IgD-negative memory B cell (primary cell): ENCODE results near the gene MSX1. TPM values are rescaled to one million over a fixed set of nuclear protein-coding genes. Genes with fewer than 3 reads are reported as not detected.

Experiments
- H3K27ac Mint-ChIP-seq, 3 donors: one replicate each; pipeline ENCODE4 v1.8.0; 2020 to 2022; ENCODE audit warnings: mild to moderate bottlenecking in 3 of 3, mixed read lengths in 3 of 3, moderate library complexity in 1 of 3
- H3K27me3 Mint-ChIP-seq: one replicate; pipeline ENCODE4 v1.8.0; 2021; ENCODE audit warnings: mixed read lengths
- H3K36me3 Mint-ChIP-seq: one replicate; pipeline ENCODE4 v1.8.0; 2020; ENCODE audit warnings: mild to moderate bottlenecking, mixed read lengths
- H3K4me1 Mint-ChIP-seq, 3 donors: one replicate each; pipeline ENCODE4 v1.8.0; 2020 to 2022; ENCODE audit warnings: mixed read lengths in 3 of 3, mild to moderate bottlenecking in 1 of 3
- H3K4me3 Mint-ChIP-seq, 4 donors: one replicate each; pipeline ENCODE4 v1.8.0; 2020 to 2022; ENCODE audit warnings: mild to moderate bottlenecking in 4 of 4, mixed read lengths in 4 of 4, moderate library complexity in 3 of 4
- H3K9me3 Mint-ChIP-seq, 3 donors: one replicate each; pipeline ENCODE4 v1.8.0; 2020 to 2021; ENCODE audit warnings: mixed read lengths in 3 of 3, mild to moderate bottlenecking in 1 of 3
- polyA plus RNA-seq: library from polyadenylated mRNA; unstranded; fragments of 300-500 nt; fragmentation: Illumina TruSeq; gene quantifications from one replicate; pipeline ENCODE4 v1.2.3, GENCODE V29; 2021

MSX1 gene
- polyA plus RNA-seq, 1 donor from 2014 or later = 0.18 TPM

DNA sequence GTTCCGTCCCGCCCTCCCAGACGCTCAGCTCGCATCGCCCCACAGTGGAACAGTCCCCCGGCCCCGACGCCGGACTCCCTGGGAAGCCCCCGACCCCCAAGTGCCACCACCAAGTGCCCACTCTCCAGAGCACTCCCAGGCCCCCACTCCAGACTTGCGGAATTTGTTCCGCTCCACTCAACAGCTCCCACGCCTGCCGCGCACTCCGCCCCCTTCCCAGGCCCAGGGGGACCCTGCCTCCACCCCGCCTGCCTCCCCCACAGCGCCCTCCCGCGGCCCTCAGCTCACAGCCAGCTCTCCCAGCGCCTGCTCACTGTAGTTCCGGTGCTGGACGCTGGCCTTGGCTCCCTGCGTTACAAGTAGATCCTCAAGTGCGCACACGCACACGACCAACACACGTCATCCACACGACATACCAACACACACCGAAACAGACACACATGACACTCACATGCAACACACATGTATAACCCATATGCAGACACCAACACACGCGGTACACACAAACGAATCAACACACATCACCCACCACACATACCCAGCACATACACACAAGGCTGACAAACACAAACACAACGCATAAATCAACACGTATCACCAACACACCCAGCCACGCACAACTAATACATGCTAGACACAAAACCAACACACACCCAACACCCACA lies 8.0 kb downstream of the MSX1 start:
- H3K4me1 Mint-ChIP-seq = peaks cover 5 to 13% (median 10%) of the 10 kb centered on the region in 3 donors

DNA sequence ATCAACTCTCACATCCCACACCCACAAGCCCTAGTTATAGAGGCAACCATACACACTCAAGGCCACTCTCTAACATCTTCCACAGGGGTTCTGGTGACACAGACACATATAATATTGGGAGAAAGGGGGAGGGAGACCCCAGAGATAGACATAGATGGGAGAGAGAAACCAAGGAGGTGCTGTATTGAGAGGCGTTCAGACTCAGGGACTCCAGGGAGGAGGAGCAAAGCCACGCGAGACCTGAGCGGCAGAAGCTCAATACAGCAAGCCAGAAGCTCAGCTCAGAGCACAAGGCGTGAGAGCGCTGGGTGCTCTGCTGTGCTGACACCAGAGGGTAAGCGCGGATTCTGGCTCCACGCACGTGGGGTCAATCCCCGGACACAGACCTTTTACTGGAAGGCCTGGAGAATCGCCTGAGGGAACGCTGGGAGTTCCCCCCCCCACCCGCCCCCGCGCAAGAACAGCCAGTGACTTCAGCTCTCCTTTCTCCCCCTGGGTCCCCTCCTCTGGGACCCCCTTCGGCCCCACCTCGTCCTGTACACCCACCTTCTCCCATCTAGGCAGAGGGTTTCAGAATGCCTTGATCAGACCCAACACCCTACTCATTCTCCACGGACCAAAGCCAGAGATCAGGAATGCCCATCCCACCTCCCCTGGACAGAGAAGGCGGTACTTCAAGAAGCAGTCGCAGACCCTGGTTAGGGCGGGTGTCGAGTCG lies 8.7 kb downstream of the MSX1 start:
- peak overlapping the region in 1 of 3 donors; percentile 76 for H3K27ac Mint-ChIP-seq

More for the DNA sequence above, 8.0 kb downstream of the MSX1 start:
- Mint-ChIP-seq H3K4me3 (no peak overlapping the region), H3K9me3 (peaks cover 0 to 19% (median 2%) of the 10 kb centered on the region in 3 donors), H3K27ac (peak overlapping the region in 1 of 3 donors; percentile 96), H3K36me3 (no peaks in the 10 kb centered on the region), H3K27me3 (peaks cover 65% of the 10 kb centered on the region)

DNA sequence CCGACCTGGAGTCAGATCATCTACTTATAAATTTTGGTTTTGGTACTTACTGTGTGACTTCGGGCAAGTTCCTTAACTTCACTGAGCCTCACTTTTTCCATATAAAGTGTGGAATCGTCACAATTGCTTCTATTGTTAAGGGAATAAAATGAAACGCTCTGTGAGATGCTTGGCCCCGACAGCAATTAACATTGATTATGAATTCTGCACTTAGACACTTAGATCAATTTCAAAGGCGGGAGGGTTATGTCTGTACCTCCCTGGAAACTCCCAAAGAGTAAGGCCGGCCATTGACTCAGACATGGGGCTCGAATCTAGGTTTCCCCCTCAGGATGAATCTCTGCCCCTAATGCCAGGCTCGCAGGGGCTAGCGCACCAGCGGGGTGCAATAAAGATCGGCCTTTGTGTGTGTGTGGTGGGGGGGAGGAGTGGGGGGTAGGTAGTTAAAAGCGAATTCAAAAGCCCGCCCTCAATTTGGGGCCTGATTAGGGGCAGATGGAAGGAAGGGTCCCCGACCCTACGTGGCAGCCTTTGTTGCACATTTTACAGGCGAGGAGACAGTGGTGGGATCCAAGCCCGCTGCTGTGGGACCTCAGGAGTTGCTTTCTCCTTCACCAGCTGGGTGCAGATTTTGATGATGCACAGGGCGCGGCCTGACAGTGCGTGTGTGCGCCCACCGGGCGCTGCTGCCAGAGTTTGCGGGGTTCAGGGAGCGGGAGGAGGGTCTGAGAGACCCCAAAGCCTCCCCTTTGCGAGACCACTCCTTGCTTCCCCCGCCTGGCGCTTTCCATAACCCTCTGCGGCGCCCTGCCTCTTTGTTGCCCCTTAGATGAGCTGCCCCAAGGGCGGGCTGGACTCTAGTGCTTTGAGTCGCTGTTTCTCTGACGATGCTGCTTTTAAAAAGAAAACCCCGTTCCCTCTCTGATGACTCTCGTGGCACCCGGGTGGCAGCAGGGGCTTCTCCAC lies 9.6 kb downstream of the MSX1 start:
- H3K27ac Mint-ChIP-seq = peak overlapping the region in 1 of 3 donors; percentile 76

More for the DNA sequence above, 8.7 kb downstream of the MSX1 start:
- Mint-ChIP-seq H3K4me1 (peaks cover 3 to 13% (median 11%) of the 10 kb centered on the region in 3 donors), H3K36me3 (peaks cover 2% of the 10 kb centered on the region), H3K27me3 (peaks cover 64% of the 10 kb centered on the region), H3K4me3 (no peak overlapping the region), H3K9me3 (peaks cover 0 to 16% (median 2%) of the 10 kb centered on the region in 3 donors)

DNA sequence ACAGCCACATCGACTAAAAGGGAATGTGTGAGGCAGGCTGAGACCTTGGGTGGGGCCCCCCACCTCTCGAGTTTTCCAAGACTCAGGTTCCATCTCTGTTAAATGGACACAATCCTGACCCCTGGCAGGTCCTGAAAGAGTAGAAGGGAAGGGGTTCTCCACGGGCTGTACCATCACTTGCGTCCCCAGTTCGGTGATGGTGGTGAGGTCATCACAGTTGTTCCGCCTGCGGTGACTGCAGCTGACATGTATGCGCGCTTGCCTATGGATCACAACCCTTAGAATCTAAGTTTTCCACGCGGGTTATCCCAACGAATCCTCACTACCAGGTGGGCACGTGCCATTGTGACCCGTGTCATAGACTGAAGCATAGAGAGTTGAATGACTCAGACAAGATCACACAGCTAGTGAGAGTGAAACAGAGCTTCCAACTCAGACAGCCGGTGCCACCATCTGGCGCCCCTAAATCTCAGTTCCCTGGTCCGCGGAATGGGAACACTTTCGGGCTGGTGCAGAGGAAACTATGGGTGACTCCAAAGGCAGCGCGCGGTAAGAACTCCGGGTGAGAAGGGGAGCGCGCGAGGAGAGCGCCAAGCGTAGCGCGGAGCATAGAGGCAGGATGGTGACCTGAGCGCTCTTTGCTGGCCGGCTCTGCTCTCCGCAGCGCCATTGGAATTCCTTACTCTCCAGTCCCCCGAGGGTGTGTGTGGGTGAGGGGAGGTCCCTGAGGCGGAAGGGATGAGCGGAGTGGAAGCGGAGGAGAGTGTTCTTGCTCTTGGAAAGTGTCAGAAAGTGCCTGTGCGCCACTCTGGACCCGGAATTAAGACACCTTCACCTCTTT lies 10.5 kb downstream of the MSX1 start:
- Mint-ChIP-seq H3K36me3 (peaks cover 2% of the 10 kb centered on the region), H3K27me3 (peaks cover 69% of the 10 kb centered on the region), H3K9me3 (peaks cover 0 to 9% (median 2%) of the 10 kb centered on the region in 3 donors), H3K4me3 (peak overlapping the region; percentile 10 to 76 (median 53)), H3K27ac (peak overlapping the region in 2 of 3 donors; percentile 63 to 92), H3K4me1 (peaks cover 3 to 13% (median 11%) of the 10 kb centered on the region in 3 donors)

More for the DNA sequence above, 9.6 kb downstream of the MSX1 start:
- Mint-ChIP-seq H3K4me1 (peaks cover 3 to 13% (median 11%) of the 10 kb centered on the region in 3 donors), H3K36me3 (peaks cover 2% of the 10 kb centered on the region), H3K27me3 (peaks cover 72% of the 10 kb centered on the region), H3K4me3 (peak overlapping the region in 2 of 4 donors; percentile 39 to 67), H3K9me3 (peaks cover 0 to 14% (median 2%) of the 10 kb centered on the region in 3 donors)

DNA sequence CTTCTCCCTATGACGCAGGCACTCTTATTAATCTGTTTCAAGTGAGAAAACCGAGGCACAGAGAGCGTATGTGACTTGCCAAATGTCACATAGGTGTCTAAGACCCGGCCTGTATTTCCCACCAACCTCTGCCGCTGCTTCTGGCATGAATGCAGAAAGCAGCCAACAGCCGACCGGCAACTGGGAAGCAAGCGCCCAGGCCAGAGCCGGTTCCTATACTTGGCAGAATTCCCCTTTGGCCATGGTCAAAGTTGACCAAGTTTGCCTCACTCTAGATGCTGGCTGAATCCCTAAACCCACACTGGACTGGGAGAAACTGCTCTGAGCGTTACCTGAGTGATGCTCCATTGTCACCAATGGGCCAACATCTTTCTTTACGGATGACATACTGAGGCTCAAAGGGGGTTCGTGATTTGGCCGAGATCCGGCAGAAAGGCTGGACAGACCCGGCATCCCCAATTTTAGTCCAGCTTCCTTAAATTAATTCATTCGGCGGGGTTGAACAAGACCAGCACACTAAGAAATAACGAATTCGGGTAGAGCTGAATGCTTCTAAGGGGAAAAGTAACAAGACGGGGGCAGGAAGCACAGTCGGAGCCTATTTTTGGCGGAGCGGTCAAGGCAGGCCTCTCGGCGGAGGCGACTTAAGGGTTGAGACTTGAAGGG lies 11.2 kb downstream of the MSX1 start:
- Mint-ChIP-seq H3K27ac (peak overlapping the region in 2 of 3 donors; percentile 88 to 92), H3K36me3 (peaks cover 2% of the 10 kb centered on the region), H3K9me3 (peaks cover 0 to 6% (median 2%) of the 10 kb centered on the region in 3 donors), H3K4me1 (peaks cover 0 to 12% (median 8%) of the 10 kb centered on the region in 3 donors), H3K27me3 (peaks cover 68% of the 10 kb centered on the region), H3K4me3 (peak overlapping the region in 3 of 4 donors; percentile 39 to 76 (median 71))

DNA sequence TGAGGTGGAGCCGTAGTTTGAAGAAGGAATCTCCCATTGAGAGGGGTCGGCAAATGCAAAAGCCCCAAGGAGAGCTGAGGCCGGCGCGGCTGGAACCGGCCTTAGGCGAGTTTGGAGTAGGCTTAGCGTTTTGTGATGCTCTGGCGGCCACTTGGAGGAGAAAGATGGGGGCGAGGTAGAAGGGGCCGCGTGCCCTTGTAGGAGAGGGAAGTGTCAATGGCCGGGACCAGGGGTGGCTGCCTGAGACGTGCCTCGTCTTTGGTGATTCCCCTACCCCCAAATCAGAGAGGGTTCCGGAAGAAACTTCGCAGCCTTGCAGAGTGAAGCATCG lies 11.7 kb downstream of the MSX1 start:
- Mint-ChIP-seq H3K36me3 (peaks cover 2% of the 10 kb centered on the region), H3K4me3 (peak overlapping the region in 2 of 4 donors; percentile 39 to 71), H3K27me3 (peaks cover 66% of the 10 kb centered on the region), H3K9me3 (peaks cover 0 to 6% (median 2%) of the 10 kb centered on the region in 3 donors), H3K27ac (peak overlapping the region in 2 of 3 donors; percentile 88 to 92), H3K4me1 (peaks cover 0 to 9% (median 5%) of the 10 kb centered on the region in 3 donors)

DNA sequence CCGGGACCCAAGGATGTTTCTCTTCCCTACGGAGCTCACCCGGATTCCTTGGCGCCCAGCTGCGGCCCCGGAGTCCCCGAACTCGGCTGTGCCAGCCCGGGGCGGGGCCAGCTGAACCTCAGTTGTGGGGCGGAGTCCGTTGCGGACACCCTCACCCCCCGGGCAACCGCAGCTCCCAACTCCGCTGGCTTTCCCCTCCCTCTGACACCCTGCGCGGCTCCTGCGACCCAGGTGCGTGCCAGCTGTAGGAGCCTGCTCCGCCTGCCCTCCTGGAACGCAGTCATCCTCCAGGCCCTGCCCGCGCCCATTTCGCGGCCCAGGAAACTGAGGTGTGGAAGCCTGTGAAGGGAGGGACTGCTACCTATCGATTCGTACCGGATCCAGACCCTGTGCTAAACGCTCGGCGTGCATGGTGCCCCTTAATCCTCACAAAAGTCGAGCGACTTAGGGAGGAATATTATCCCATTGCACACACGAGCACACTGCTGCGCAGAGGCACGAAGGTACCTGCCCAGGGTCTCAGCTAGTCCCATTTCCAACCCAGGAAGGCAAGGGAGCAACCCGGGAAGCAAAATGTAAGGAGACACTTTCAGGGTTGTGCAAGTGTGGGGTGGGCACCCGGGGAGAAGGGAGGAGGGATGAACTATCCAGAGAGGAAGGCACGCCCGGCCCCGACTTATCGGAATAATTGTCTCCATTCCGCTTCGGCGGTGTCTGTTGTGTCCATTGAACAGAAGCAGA lies 12.3 kb downstream of the MSX1 start:
- peaks cover 0 to 6% (median 0%) of the 10 kb centered on the region in 3 donors for H3K4me1 Mint-ChIP-seq
- H3K9me3 Mint-ChIP-seq = peaks cover 0 to 6% (median 2%) of the 10 kb centered on the region in 3 donors
- H3K4me3 Mint-ChIP-seq = peak overlapping the region in 2 of 4 donors; percentile 39 to 71

DNA sequence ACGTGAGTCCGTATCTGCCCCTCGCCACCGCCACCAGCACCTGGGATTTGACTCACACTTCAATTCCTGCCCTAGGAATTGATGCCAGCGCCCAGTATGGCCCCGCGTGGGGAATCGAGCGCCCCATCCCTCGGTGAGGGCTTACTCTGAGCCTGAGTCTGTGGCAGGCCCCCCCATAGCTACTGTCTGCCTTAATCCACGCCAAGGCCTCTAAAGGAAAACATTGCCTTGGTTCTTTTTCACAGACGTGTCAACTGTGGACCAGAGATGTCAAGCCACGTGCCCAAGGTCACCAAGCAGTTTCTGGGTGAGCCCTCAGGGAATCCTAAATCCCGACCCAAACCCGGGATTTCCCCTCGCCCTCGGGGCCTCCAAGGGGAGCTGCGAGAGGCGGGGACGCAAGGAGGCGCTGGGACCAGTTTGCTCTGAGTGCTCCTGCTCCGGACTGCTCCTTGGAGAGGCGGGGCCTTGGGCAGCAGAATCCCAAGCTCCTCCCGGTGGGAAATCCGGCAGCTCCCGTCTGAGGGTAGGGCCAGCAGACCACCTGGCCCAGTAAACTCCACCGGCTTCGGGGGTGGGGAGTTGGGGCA lies 12.9 kb downstream of the MSX1 start:
- Mint-ChIP-seq H3K9me3 (peaks cover 0 to 6% (median 2%) of the 10 kb centered on the region in 3 donors), H3K4me3 (no peak overlapping the region), H3K27me3 (peaks cover 67% of the 10 kb centered on the region), H3K4me1 (peaks cover 0 to 6% (median 0%) of the 10 kb centered on the region in 3 donors), H3K27ac (peak overlapping the region in 1 of 3 donors; percentile 71), H3K36me3 (peaks cover 2% of the 10 kb centered on the region)

More for the DNA sequence above, 12.3 kb downstream of the MSX1 start:
- Mint-ChIP-seq H3K36me3 (peaks cover 2% of the 10 kb centered on the region), H3K27me3 (peaks cover 64% of the 10 kb centered on the region), H3K27ac (peak overlapping the region in 2 of 3 donors; percentile 59 to 88)

DNA sequence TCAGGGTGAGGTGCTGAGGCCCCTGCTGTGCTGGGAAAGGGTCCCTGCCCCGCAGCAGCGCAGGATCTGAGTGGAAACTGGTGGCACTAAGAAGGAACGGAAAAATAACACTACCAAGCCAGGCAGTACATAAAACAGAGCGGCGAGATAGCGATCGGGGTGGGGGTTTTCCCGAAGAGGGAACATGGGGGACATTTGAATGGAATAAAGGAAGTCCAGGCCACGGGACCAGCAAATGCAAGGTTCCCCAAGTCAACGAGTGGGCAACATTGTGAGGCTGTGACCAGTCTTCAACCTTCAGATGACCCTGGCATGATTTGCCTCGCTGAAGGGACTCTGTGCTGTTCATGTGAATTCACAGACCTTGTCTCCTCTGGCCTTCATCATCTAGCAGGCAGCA lies 13.7 kb downstream of the MSX1 start:
- peaks cover 0 to 6% (median 0%) of the 10 kb centered on the region in 3 donors for H3K4me1 Mint-ChIP-seq
- H3K9me3 Mint-ChIP-seq = peaks cover 0 to 6% (median 2%) of the 10 kb centered on the region in 3 donors
- peaks cover 2% of the 10 kb centered on the region for H3K36me3 Mint-ChIP-seq
- H3K27ac Mint-ChIP-seq = peak overlapping the region in 2 of 3 donors; percentile 20 to 50
- H3K27me3 Mint-ChIP-seq = peaks cover 69% of the 10 kb centered on the region
- H3K4me3 Mint-ChIP-seq = no peak overlapping the region

DNA sequence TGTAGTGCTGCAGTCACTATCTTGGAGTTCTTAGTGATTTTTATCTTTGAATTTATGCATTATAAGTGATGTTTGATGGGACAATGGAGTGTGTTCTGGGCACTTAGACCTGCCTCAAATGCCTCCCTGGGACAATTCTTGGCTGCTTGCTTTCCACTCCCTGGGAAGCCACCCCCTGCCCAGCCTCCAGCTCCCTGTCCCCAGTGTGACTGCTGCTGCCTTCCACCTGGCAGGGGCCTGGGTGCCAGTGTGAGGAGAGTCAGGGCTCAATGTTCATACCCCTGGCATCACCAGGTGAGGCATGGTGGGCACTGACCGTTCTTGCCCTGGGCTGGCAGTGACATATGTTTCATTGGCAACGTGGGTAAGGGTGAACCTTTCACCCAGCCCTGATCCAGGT lies 14.8 kb downstream of the MSX1 start:
- H3K4me1 Mint-ChIP-seq = peaks cover 0 to 6% (median 0%) of the 10 kb centered on the region in 3 donors
- H3K9me3 Mint-ChIP-seq = peaks cover 0 to 6% (median 2%) of the 10 kb centered on the region in 3 donors
- no peak overlapping the region for H3K4me3 Mint-ChIP-seq

DNA sequence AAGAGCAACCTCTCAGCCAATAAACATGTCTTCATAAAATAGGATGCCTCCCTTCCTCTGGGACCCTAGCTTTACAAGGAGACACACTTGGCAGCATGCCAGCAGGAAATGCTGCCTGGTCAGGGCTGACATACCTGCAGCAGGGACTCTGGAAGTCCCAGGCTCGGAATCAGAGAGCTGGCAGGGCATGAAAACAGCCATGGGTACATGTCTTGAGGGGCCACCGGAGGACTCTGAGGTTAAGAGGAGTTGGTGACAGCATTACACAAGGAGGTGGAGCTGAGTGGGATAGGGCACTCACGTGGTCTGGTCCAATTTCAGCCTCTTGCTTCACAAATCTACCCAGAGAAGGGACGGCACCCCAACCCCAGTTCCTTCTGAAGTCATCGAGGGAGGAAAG lies 15.7 kb downstream of the MSX1 start:
- peaks cover 0 to 4% (median 0%) of the 10 kb centered on the region in 3 donors for H3K4me1 Mint-ChIP-seq
- H3K27ac Mint-ChIP-seq = peak overlapping the region in 1 of 3 donors; percentile 28
- peaks cover 0 to 6% (median 2%) of the 10 kb centered on the region in 3 donors for H3K9me3 Mint-ChIP-seq
- H3K36me3 Mint-ChIP-seq = peaks cover 2% of the 10 kb centered on the region
- peaks cover 63% of the 10 kb centered on the region for H3K27me3 Mint-ChIP-seq
- H3K4me3 Mint-ChIP-seq = peak overlapping the region in 1 of 4 donors; percentile 40

More for the DNA sequence above, 14.8 kb downstream of the MSX1 start:
- H3K27ac Mint-ChIP-seq = no peak overlapping the region
- peaks cover 2% of the 10 kb centered on the region for H3K36me3 Mint-ChIP-seq
- peaks cover 70% of the 10 kb centered on the region for H3K27me3 Mint-ChIP-seq

DNA sequence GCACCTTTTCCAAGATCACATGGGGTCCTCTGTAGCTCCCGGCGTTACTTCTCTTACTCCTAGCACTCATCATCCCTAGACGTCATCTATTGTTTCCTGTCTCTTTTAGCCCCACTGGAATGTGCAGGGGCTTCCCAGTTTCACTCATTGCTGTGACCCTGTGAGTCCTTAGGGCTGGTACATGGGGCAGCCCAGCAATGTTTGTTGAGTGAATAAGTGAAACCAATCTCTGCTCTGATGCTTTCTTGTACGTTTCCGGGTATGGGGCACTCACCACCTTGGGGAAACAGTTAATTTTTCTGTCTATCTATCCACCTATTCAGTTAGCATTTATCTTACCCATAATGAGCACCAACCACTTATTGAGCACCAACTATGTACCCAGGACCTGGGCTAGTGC lies 16.1 kb downstream of the MSX1 start:
- no peak overlapping the region for H3K27ac Mint-ChIP-seq
- peaks cover 2% of the 10 kb centered on the region for H3K36me3 Mint-ChIP-seq

More for the DNA sequence above, 16.1 kb downstream of the MSX1 start:
- Mint-ChIP-seq H3K9me3 (peaks cover 0 to 6% (median 0%) of the 10 kb centered on the region in 3 donors), H3K4me3 (peak overlapping the region in 1 of 4 donors; percentile 3), H3K27me3 (peaks cover 59% of the 10 kb centered on the region), H3K4me1 (peaks cover 0 to 4% (median 0%) of the 10 kb centered on the region in 3 donors)
